ENCODE measurements around the gene RBBP8NL. TPM values are rescaled to one million over a fixed set of nuclear protein-coding genes. Genes with fewer than 3 reads are reported as not detected.
A peak's percentile ranks its signal among the peaks of the same experiment; 100 is the strongest.

RBBP8NL gene
- total and polyA plus RNA-seq, 2 of the 8 experiments (the other 6 are each of a cell fraction or from before 2014, with no cell fraction given), result 0.43 to 0.48 TPM

DNA sequence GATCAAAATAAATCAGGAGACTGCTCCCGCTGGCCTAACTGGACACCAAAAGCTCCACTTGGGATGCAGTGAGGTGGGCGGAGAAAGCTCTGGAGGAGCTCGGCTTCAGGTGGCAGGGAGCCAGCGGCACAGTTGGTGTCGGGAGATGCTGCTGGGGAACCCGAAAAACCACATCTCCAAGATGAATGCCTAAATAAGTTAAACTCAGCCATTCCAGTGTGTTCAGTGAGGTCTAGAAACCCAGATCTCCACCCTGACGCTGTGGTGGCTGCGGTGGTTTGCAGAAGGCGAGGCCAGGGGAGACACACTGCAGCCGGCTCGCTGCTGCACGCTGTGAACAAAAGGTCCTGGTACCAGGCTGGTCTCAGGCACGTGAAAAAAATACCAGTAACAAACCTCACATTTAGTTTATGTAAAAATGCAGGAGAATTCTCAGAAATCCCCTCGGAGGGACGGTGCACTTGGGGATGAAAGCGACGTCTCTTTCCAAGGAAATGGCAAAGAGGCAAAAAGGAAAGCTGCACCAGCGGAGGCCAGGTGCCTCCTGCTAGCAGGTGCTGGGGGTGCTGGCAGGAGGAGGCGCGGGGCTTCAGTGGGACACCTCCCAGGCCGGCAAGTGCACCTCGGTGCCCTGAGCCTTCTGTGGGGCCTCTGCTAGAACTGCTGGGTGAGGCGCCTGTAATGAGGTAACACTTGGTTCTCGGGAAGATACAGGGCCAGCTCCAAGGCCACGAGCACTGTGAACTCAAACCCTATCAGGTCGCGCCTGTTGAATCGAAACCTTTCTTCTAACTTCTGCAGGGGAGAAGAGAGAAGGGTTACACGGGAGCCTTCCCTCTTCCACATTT is 36.8 kb downstream of the RBBP8NL start:
- FAIRE-seq (no peak), DNase-seq (ENCODE audit: low read depth in 1 of 2, low spot score in 2 of 2) (no peak)
- Histone ChIP-seq H3K79me2 (ENCODE audit: control insufficient read depth in 1 of 2, insufficient read depth in 2 of 2, low read length in 2 of 2) (peaks cover 4 to 28% of the 10 kb centered on the region in 2 experiments; a peak in 3 of 4 replicates), H4K5ac (ENCODE audit: insufficient read length, low read depth, low read length) (no peak overlapping the region), H3K27ac (ENCODE audit: low read depth, low read length) (no peak overlapping the region), H4K91ac (replicated peaks; ENCODE audit: insufficient read length, low read length) (no peak overlapping the region), H2BK5ac (ENCODE audit: low read depth, low read length) (no peak overlapping the region), H2BK12ac (ENCODE audit: low read depth, low read length) (no peak overlapping the region; the same call in 1 of the 2 replicates), H3K4ac (replicated peaks; ENCODE audit: insufficient read length, low read depth, low read length) (no peak overlapping the region), H2AK5ac (ENCODE audit: low read depth, low read length) (no peak overlapping the region), H3K27me3 (replicated peaks in 1 of 4; ENCODE audit: control insufficient read depth in 3 of 4, extremely low read depth in 1 of 4, insufficient read depth in 3 of 4, low read length in 3 of 4) (no peaks in the 10 kb centered on the region), H3K18ac (ENCODE audit: extremely low read depth, low read length) (no peak overlapping the region), H3K23ac (ENCODE audit: insufficient read length) (no peak overlapping the region), H3K14ac (ENCODE audit: insufficient read length) (no peak overlapping the region), H3K4me3 (ENCODE audit: extremely low read depth in 1 of 4, insufficient read depth in 2 of 4, low read depth in 3 of 4, low read length in 4 of 4) (no peak overlapping the region), H2AFZ (ENCODE audit: low read length) (no peak overlapping the region), H3K4me1 (replicated peaks in 1 of 4; ENCODE audit: control insufficient read depth in 3 of 4, insufficient read depth in 4 of 4, low read length in 3 of 4) (peaks cover 0 to 8% (median 2%) of the 10 kb centered on the region in 4 experiments; a peak in 5 of 7 replicates), H4K20me1 (replicated peaks in 1 of 2; ENCODE audit: control insufficient read depth in 1 of 2, insufficient read depth in 2 of 2, low read length in 2 of 2) (peaks cover 8 to 19% of the 10 kb centered on the region in 2 experiments), H3K36me3 (ENCODE audit: control insufficient read depth in 2 of 4, insufficient read depth in 4 of 4, low read length in 3 of 4) (peaks cover 18 to 24% (median 21%) of the 10 kb centered on the region in 4 experiments), H2BK15ac (ENCODE audit: low read length) (no peak overlapping the region), H4K8ac (ENCODE audit: extremely low read depth, insufficient read depth, low read length) (no peak overlapping the region), H2BK20ac (ENCODE audit: low read length) (no peak overlapping the region), H2BK120ac (replicated peaks; ENCODE audit: low read depth, low read length) (no peak overlapping the region), H3K9ac (replicated peaks in 1 of 4; ENCODE audit: extremely low read depth in 1 of 4, low read depth in 3 of 4, low read length in 3 of 4) (no peak overlapping the region), H3K79me1 (ENCODE audit: low read depth, low read length) (peaks cover 10% of the 10 kb centered on the region), H3K4me2 (ENCODE audit: insufficient read depth in 1 of 2, low read depth in 2 of 2, low read length in 2 of 2) (no peak overlapping the region), H3K9me3 (ENCODE audit: insufficient read depth in 2 of 2, low read depth in 1 of 2, low read length in 1 of 2) (no peaks in the 10 kb centered on the region), H3K23me2 (ENCODE audit: low read depth, low read length) (peaks cover 11% of the 10 kb centered on the region; the same call in 1 of the 2 replicates), H3K56ac (replicated peaks; ENCODE audit: insufficient read length, low read depth, low read length) (no peak overlapping the region)
- TF ChIP-seq, protein P1, sequence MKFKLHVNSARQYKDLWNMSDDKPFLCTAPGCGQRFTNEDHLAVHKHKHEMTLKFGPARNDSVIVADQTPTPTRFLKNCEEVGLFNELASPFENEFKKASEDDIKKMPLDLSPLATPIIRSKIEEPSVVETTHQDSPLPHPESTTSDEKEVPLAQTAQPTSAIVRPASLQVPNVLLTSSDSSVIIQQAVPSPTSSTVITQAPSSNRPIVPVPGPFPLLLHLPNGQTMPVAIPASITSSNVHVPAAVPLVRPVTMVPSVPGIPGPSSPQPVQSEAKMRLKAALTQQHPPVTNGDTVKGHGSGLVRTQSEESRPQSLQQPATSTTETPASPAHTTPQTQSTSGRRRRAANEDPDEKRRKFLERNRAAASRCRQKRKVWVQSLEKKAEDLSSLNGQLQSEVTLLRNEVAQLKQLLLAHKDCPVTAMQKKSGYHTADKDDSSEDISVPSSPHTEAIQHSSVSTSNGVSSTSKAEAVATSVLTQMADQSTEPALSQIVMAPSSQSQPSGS (IDR thresholded peaks at IDR 0.05; ENCODE audit: low read length), result 0 out of 2 replicates have a peak, but pooled peaks have one; percentile 25
- TF ChIP-seq, protein P2, sequence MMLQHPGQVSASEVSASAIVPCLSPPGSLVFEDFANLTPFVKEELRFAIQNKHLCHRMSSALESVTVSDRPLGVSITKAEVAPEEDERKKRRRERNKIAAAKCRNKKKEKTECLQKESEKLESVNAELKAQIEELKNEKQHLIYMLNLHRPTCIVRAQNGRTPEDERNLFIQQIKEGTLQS (IDR thresholded peaks at IDR 0.05; ENCODE audit: insufficient read depth, low read depth, low read length), result no peak
- TF ChIP-seq POLR2A (IDR thresholded peaks at IDR 0.05; ENCODE audit: control extremely low read depth in 1 of 2, low read depth in 2 of 2, low read length in 2 of 2), result peak in 1 of 2 experiments; percentile 0; a peak in 2 of 3 replicates
- ChIA-PET POLR2A (ENCODE audit: partially characterized antibody) (interaction anchor here (0.7 to 9.0 kb wide), 18 partner anchors 9 to 90 kb away, joined by 3 to 176 read pairs (median 6); partner anchors contain the start of genes ADRM1 and LAMA5), CTCF (ENCODE audit: partially characterized antibody) (interaction anchor here (0.6 to 9.6 kb wide), 11 partner anchors 12 to 196 kb away, joined by 3 to 103 read pairs (median 3); no protein-coding TSS in a partner anchor)
- 90% methylated on average over 29 of the region's 29 CpGs; no CpG with 5 or more reads in 1 of the 2 experiments for WGBS, 2 experiments (ENCODE audit: extremely low coverage in 1 of 2, insufficient coverage in 1 of 2, insufficient read length in 1 of 2, insufficient replicate concordance in 2 of 2, low coverage in 1 of 2, low lambda C conversion rate in 2 of 2, missing lambda C conversion rate in 1 of 2)

Measured in H1 (cell line).